ENCODE results near the gene CRACDL.

CRACDL gene

DNA sequence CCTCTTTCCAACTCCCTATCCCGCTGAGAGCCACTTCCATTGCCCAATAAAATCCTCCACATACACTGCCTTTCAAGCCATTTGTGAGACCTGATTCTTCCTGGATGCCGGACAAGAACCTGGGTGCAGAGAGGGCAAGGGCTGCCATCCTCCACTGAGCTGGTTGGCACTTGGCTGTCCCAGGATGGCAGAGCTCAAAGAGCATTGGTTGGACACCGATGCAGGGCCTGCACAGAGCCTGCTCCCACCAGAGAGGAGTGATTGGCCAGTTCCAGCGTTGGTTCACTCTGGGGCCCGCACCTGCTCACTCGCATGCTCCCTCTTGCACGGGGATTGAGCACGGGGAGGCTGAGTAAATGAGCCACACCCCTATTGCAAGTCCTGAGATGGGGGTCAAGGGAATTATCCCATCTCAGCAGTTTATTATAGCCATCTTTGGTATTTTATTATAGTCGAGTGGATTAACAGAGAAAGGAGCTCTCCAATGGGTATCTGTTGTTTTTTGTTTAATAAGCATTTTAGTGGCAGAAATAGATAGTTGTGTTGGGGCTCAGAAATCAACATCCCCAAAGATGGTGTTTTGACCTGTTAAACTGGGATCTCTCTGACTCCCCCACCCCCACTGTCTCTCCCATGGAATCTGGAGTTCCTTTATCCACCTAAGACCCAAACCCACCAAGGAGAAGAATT lies 185.3 kb downstream of the CRACDL start:
- DNase-seq (ENCODE audit: low read depth in 2 of 2), result no peak

DNA sequence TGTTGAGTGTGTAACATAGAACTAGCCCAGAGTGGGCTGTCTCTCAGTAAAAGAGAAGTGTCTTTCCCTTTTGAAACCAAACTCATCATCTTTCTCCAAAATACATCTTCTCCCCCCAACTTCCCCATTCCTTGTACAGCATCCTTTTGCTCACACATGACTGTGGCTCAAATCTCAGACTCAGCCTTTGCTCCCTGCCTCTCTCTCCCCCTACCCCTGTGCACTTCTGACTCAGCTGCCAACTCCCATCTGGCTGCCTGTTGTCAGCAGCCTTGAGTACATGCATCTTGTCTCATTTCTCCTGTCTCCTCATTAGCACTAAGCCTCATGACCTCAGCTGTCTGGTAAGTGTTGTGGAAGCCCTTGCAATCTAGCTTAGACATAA lies 187.0 kb downstream of the CRACDL start:
- no peak for DNase-seq (ENCODE audit: low read depth in 2 of 2)

DNA sequence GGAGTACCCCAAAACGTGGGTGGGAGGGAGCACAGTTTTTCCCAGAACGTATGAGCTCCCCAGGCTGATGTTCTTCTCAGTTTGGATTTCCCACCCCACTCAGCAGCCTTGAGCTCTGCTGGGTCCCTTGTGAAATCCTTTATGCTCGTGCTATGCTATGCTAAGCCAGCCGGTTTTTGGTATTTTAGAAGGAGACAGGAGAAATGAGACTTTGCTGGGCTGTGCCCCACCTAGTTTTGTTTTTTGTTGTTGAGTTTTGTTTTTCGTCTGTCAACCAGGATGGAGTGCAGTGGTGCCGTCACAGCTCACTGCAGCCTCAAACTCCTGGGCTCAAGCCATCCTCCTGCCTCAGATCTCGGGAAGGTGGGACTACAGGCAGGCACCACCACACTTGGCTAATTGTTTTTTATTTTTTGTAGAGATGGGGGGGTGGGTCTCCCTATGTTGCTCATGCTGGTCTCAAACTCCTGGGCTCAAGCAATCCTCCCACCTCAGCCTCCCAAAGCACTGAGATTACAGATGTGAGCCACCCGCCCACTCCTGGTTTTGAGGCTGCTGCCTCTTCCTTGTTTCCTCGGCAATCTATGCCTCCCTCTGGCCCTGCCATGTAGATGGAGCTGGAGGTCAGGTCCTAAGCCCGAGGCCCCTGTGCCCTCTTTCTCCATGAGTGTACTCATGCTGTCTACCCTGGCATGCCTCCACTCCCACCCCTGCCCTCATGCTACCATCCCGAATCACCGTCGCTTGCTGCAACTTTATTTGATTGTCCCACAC lies 187.5 kb downstream of the CRACDL start:
- no peak for DNase-seq (ENCODE audit: low read depth in 2 of 2)

DNA sequence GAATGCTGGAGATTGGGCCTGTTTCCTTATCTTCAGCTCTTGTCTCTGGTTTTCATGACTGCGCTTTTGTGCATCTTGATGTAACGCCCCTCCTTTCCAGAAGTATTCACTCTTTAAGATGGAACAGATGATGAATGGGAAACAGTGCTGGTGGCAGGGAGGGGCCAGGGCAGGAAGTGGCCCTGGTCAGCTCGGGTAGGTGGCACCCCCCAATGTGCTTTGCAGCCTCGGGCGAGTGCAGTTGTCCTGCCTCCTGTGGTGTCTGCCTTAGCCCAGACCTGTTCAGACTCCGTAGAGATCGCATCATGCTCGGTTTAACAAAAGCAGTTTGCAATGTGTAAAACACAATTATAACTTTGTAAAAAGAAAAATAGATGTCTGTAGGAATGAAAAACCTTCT lies 188.1 kb downstream of the CRACDL start:
- DNase-seq (ENCODE audit: low read depth in 2 of 2), result no peak

DNA sequence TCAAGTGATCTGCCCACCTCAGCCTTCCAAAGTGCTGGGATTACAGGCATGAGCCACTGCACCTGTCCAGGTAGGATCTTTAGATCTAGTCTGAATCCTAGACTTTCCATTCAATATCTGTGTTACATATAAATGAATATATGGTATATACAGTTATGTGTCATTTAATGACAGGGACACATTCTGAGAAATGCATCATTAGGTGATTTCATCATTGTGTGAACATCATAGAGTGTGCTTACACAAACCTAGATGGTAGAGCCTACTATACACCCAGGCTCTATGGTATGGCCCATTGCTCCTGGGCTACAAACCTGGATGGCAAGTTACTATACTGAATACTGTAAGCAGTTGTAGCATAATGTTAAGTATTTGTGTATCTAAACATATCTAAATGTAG lies 189.6 kb downstream of the CRACDL start:
- no peak for DNase-seq (ENCODE audit: low read depth in 2 of 2)

DNA sequence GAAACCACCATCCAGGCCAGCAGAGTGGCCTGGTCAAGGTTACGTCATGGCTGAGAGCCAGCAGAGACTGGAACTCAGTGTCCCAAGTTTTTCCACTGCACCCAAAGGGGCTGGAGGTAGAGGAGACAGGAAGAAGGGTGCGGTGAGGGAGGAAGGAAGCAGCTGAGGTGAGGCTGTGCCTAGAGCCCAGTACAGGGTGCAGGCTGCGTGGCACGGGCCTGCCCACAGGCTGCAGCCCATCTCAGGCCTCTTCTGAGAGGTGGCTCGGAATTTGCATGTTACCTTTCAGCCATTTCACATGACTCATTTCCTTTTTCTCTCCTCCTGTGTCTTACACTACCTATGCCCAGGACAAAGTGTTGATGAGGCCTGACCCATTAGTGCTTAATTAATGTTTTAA lies 191.4 kb downstream of the CRACDL start:
- no peak for DNase-seq (ENCODE audit: low read depth in 2 of 2)

All from activated CD8-positive, alpha-beta memory T cell treated with anti-CD3 and anti-CD28 coated beads for 4 hours (primary cell).